AML-193 (cell line): ENCODE results near the gene IL6R.

Source experiments
- DNase-seq, 2 experiments: peaks; one replicate each; lab custom pipeline; 2025; lab: John Stamatoyannopoulos, UW

Gene IL6R

DNA sequence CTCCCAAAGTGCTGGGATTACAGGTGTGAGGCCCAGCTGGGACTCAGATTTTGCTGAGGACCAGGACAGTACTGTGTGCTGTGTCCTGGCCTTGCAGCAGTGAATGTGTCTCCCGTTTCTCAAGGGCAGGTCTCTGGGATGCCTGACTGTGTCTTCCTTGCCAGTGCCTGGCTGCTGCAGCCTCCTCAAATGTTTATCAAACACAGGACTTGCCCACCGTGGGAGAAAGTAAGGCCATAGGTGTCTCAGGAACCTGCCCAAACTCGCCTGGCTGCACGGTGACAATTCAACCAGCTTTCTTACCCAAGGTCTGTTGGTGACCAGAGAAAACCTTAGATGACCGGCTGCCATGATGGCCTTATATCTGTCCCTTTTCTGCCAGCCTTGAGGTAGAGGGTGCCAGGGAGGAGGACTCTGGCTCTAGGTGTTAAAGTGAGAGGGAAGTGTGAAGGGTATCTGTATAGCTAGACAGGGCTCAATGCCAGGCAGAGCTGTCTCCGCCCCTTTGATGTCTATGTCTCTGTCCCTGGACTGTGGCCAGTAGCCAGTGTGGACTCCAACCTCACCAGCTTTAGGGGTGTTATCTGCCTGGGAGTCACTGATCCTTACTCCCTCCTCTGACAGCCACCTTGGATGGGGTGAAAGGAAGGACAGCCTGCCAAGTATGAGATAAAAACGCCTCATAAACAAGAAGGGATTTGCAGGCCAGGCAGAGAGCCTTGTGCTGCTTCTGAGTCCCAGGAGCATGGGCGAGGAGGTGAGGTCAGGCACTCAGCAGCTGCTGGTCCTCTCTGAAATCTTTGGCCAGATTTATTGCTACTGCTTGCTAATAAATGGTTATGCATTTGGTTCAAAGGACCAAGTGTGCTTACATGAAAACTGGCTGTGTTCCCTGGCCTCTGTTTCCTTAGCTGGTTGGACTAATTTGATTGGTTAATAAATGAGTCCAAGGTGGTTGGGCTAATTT is 22.3 kb downstream of the IL6R start:
- DNase-seq: no peak

DNA sequence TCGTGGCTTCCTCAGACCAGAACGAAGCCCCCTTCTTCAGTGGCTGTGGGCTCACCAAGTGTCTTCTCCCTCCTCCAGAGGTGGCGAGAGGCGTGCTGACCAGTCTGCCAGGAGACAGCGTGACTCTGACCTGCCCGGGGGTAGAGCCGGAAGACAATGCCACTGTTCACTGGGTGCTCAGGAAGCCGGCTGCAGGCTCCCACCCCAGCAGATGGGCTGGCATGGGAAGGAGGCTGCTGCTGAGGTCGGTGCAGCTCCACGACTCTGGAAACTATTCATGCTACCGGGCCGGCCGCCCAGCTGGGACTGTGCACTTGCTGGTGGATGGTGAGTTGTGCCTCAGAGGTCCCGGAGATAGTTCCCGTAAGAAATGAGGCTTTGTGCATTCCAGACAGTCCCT is 24.0 kb downstream of the IL6R start:
- no peak for DNase-seq

DNA sequence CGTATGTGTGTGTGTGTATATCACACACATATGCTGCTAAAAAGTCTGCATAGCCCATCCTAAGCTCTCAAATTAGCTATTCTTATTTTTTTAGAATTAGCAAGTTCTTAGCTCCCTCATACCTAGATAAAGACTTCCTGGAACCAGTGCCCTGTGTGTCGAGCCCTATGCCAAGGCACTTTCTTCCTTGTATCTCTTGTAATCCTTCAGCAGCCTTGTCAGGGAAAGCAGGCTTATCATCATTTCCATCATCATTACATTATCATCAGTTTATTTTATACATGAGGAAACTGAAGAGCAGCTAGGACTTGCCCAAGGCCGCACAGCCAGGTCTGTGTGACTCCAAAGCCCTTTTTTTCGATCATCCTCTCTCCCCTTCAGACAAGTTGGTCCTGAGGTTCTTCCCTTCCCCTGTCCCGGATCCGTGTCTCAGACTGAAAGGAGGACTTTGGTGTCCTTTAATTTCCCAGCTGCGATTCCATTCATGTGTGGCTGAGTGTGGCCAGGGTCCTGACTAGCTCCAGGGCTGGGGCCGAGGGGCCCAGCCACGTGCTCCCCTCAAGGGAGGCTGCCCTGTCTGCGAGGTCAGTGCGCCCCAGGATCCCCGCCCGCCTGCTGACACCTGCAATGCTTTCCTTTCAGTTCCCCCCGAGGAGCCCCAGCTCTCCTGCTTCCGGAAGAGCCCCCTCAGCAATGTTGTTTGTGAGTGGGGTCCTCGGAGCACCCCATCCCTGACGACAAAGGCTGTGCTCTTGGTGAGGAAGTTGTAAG is 24.9 kb downstream of the IL6R start:
- DNase-seq: no peak

DNA sequence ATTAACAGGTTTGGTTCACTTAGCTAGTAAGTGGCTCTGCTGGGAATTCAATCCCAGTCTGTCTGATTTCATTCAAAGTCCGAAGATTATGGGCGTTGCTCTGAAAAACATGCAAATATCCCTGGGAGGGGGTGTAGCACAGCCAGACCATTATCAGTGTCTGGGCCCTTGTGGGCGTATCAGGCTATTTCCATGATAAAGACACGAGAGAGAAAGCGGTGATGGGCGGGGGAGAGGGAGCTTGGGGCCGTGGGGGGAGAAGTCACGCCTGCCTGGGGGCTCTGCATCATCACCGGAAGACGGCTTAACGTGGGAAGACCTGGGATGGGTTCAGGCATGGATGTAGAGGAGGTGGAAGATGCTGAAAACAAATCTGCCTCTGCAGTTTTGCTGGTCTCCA is 25.8 kb downstream of the IL6R start:
- no peak for DNase-seq

DNA sequence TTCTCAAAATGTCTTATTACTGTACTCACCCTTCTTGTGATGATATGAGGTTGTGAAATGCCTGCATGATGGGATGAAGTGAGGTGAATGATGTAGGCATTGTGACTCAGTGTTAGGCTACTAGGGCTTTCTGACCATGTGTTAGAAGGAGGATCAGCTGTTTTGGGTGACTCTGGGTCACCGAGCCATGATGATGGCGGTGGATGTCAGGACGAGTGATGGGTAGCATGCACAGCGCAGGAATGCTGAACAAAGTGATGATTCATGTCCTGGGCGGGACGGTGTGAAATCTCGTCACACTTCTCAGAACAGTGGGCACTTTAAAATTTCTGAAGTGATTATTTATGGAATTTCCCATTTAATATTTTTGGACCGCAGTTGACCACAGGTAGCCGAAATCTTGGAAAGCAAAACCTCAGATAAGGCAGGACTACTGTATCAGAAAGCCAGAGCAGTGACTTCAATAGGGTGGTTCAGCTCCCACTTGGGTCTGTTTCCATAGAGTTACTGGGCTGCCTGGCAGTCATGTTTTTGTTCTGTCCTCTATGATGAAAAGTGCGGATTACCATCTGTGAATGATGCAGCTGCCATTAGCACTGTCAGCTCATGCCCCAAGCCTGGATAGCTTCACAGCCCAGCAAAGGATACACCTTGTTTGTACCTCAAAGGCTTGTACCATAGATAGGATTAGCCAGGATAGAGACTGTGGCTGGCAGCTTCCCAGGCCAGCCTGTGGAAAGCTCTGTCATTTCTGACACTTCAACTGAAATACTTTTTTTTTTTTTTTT is 26.6 kb downstream of the IL6R start:
- no peak for DNase-seq

DNA sequence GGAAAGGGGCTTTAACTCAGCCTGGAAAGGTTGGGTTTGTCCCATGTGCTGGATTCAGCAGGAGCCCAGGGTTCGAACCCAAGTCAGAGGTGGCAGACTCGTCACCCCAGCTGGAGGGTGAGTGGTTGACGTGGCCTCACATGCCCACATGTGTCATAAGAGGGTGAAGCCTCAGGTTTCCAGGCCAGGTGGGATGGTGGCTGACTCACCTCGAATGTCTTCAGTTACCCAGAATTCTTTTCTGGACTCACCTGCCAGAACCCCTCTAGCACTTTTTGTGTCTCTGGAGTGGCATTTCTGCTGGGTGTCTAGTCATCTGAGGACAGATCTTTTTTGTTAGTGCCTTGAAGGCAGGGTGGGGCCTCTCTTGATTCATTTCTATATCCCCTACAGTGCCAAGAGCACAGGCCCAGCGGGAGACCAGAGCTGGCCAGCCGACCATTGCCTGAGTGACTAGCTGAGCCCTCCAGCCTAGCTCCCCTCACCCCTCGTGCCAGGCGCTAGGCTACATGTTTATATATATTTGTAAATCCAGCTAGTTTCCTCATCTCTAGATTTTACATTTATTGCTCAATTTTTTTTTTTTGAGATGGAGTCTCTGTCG is 28.1 kb downstream of the IL6R start:
- no peak for DNase-seq

GRCh38 chr1:154434346-154435085 is 29.4 kb downstream of the IL6R start:
- no peak for DNase-seq

DNA sequence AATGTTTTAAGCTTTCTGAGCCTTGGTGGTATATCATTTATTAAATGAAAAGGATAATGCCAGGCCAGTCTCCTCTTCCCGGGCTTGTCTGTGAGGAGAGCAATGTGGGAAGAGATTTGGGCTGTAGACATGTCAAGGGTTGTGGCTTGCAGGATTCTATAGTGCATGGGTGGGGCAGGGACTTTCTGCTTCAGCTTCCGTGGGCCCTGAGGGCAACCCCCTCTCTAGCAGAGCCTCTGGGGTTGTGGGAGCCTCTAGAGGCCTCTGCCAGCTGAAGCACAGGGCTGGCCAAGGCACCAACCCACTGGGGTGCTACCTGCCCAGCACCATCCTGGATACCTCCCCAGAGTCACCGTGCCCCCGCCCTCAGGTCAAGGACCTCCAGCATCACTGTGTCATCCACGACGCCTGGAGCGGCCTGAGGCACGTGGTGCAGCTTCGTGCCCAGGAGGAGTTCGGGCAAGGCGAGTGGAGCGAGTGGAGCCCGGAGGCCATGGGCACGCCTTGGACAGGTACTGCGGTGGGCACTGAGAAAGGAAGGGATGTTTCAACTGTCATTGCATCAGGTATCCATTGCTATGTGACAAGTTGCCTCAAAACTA is 30.6 kb downstream of the IL6R start:
- DNase-seq: no peak

DNA sequence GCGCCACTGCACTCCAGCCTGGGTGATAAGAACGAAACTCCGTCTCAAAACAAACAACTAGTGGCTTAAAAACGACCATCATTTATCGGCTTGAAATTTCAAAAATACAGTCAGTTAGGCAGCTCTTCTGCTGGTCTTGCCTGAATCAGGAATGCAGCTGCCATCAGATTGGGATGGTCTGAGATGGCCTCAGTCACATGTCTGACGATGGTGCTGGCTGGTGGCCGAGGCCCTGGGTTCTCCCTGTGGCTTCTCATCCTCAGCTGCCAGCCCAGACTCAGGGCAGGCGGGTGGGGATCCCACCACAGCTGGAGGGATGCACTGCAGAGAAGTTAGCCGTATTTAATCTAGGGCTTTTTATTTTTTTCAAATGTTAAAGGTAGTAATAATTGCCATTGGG is 31.3 kb downstream of the IL6R start:
- no peak for DNase-seq

GRCh38 chr1:154440036-154440804 is 35.1 kb downstream of the IL6R start:
- no peak for DNase-seq

- DNase-seq: no peak
Measured at GRCh38 chr1:154441241-154441888, 36.2 kb downstream of the IL6R start.

DNA sequence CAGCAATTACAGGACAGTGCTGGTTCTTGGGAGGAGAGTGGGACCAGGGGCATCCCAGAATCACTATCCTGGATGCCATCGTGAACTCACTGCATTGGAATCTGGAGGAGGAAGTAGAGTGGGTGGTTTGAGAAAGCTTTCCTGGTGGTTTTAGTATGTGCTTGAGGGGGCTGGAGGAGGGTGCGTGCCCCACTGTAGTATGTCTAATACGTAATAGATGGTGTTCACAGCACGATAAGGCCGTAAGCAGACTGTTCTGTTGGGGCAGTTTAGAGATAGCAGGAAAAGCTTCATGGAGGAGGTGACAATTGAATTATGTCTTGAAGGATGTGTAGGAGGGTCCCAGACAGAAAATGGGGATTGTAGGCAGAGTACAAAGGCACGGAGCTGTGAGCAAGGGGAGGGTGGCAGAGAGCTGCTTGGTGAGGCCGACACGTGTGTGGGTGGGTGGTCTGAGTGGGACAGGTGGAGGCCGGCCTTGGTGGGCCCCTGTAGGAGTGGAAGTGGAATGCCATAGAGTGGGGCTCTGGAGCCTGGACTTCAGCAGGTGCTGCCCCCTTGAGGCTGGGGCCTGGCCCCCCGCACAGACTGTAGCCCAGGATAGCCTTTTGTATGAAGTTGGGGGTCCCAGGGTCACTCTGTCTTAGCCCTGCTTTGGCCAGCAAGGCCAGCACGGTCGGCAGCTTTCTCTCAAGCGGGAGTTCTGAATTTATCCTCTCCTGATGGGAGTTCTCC is 37.0 kb downstream of the IL6R start:
- no peak for DNase-seq

- no peak for DNase-seq
Measured at GRCh38 chr1:154443274-154444013, 38.3 kb downstream of the IL6R start.

DNA sequence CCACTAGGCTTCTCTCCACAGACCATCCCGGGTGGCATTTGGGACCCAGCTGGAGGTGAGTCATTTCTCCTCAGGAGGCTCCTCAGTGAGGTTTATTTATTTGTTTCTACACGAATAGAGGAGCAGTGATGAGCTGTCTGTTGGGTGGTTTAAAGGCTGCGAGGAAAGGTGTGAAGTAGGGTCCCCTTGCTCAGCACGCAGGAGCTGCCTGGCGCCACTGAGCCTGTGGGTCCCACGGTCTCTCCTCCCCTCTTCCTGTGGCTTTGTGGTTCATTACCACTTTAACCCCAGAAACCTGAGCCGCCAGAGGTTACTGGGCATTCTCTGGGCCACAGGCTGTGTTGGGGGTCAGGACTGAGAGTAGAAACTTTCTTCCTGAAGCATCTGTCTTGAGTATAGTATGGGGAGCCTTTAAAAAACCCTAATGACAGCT is 39.9 kb downstream of the IL6R start:
- no peak for DNase-seq

GRCh38 chr1:154446292-154446691 is 41.1 kb downstream of the IL6R start:
- DNase-seq: no peak

DNA sequence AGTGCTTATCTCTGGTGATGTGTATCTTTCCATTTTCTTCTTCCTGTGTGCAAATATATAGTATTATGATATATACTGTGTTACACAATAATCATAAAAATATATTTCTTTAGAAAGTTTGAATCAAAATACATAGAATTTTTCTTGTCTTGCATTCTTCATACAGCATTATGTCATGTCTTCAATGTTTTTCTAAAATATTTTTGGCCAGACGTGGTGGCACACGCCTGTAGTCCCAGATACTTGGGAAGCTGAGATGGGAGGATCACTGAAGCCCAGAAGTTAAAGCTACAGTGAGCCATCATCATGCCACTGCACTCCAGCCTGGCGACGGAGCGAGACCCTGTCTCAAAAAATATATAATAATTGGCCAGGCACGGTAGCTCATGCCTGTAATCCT is 41.6 kb downstream of the IL6R start:
- DNase-seq: no peak

DNA sequence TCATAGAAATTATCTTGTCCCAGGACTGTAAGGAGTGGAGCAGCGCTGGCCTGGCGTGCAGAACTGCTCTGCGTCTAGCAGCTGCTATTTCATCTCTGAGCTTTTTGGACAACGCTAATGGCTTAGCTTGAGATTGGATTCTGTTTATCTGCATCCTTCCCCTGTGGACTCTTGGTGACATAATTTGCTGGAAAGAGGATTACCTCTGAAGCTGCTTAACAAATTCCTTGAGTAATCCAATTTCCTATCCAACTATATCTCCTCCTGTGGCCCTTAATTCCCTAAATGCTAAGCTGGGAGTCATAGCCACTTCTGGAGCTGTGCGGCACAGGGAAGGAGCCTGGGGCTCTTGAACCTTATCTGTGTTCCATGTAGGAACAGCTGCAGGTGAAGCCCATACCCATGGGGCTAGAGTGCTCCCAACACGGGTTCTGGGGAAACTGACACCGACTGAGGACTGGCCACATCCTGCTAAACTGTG is 43.2 kb downstream of the IL6R start:
- no peak for DNase-seq

DNA sequence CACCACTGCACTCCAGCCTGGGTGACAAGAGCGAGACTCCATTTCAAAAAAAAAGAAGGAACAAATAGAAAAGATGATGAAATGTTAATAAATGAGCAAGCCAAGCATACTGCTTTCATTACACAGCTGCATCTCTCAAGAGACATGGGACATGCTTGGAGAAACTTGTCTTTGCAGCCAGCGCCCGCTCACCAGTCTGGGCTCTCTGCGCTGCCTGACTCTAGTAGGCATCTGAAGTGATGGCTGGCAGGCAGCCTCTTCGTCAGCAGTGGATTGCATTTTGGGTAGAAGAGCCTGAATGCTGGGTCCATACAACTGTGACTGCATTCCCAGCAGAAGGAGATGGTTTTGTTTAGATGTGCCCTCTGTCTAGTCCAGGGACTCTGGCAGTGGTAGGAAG is 48.0 kb downstream of the IL6R start:
- DNase-seq: no peak
